Glutamatergic neuron (in vitro differentiated cells): ENCODE results near the gene TMC3. TPM values are rescaled to one million over a fixed set of nuclear protein-coding genes. Genes with fewer than 3 reads are reported as not detected.
A peak's percentile ranks its signal among the peaks of the same experiment; 100 is the strongest.

ENCODE experiments used
- DNase-seq: peaks from one replicate; pipeline ENCODE4 v3.0.0; 2022
- H3K27ac Mint-ChIP-seq: one replicate; pipeline ENCODE4 v1.8.0; 2020; ENCODE audit warnings: mild to moderate bottlenecking, mixed read lengths, inconsistent platforms; ENCODE audit not compliant: unreplicated experiment
- H3K27me3 Mint-ChIP-seq: one replicate; pipeline ENCODE4 v1.8.0; 2020; ENCODE audit warnings: mild to moderate bottlenecking, moderate library complexity, mixed read lengths, inconsistent platforms; ENCODE audit not compliant: unreplicated experiment
- H3K36me3 Mint-ChIP-seq: one replicate; pipeline ENCODE4 v1.8.0; 2020; ENCODE audit warnings: mild to moderate bottlenecking, mixed read lengths, inconsistent platforms; ENCODE audit not compliant: unreplicated experiment
- H3K4me1 Mint-ChIP-seq: one replicate; pipeline ENCODE4 v1.8.0; 2020; ENCODE audit warnings: mild to moderate bottlenecking, low read depth, mixed read lengths, inconsistent platforms; ENCODE audit not compliant: unreplicated experiment
- H3K4me3 Mint-ChIP-seq: one replicate; pipeline ENCODE4 v1.8.0; 2020; ENCODE audit warnings: mild to moderate bottlenecking, mixed read lengths, inconsistent platforms; ENCODE audit not compliant: unreplicated experiment
- H3K9me3 Mint-ChIP-seq: one replicate; pipeline ENCODE4 v1.8.0; 2020; ENCODE audit warnings: mild to moderate bottlenecking, moderate library complexity, mixed read lengths, inconsistent platforms; ENCODE audit not compliant: unreplicated experiment
- CTCF ChIP-seq: fragments of 200-600 bp; sonication (generic); IDR thresholded peaks from one replicate; pipeline ENCODE4 v1.5.0; 2021; ENCODE audit not compliant: partially characterized antibody, unreplicated experiment
- total RNA-seq: library from RNA; stranded (reverse); fragmentation: NEBNext Ultra II Directional; extraction: Animal tissue kit (Norgen Biotek cat#: 25700); gene quantifications from one replicate; pipeline ENCODE4 v1.2.1, GENCODE V29; 2021; ENCODE audit not compliant: unreplicated experiment

Gene TMC3
- total RNA-seq, 1 donor from 2014 or later, result not detected

DNA sequence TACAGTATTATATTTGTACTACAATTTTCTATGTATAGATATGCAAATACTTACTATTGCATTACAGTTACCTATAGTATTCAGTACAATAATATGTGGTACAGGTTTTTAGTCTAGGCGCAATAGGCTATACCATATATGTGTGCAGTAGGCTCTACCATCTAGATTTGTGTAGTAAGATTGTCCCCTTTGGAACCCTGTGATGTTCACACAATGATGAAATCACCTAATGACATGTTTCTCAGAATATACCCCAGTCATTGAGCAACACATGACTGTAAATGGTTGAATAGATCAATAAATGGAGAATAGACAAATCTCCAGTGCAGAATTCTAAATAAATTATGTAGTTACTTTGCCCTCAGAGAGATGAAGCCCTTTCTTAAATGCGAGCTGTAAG is 17.6 kb upstream of the TMC3 start:
- no peaks in the 10 kb centered on the region for H3K36me3 Mint-ChIP-seq
- no peak overlapping the region for H3K27ac Mint-ChIP-seq
- H3K4me3 Mint-ChIP-seq, result no peak overlapping the region
- DNase-seq, result no peak
- H3K4me1 Mint-ChIP-seq, result peaks cover 17% of the 10 kb centered on the region
- TF ChIP-seq CTCF, result no peak
- H3K27me3 Mint-ChIP-seq, result no peaks in the 10 kb centered on the region
- H3K9me3 Mint-ChIP-seq, result no peaks in the 10 kb centered on the region

DNA sequence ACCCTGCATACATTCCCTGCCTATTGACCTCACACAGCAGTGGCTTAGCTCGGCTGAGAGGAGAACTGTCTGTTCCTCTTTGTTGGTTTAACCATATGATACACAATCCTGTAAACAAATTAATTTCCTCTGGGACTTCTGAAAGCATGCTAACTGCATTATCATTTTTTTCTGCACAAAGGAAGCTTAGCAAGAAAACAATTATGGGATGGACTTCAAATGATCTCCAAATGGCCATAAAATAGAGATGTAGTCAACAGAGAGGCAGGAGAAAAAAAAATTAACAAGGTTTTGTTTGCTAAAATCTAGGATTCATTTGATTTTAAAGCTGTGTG is 14.4 kb upstream of the TMC3 start:
- Mint-ChIP-seq H3K9me3 (no peaks in the 10 kb centered on the region), H3K36me3 (no peaks in the 10 kb centered on the region), H3K4me3 (no peak overlapping the region), H3K27me3 (no peaks in the 10 kb centered on the region), H3K4me1 (peaks cover 20% of the 10 kb centered on the region), H3K27ac (peak overlapping the region; percentile 87)
- TF ChIP-seq CTCF, result no peak
- DNase-seq, result no peak

- Mint-ChIP-seq H3K27me3 (no peaks in the 10 kb centered on the region), H3K4me1 (peaks cover 20% of the 10 kb centered on the region), H3K27ac (peak overlapping the region; percentile 87), H3K4me3 (peak overlapping the region; percentile 13), H3K9me3 (no peaks in the 10 kb centered on the region), H3K36me3 (no peaks in the 10 kb centered on the region)
- TF ChIP-seq CTCF, result no peak
- DNase-seq, result no peak
Measured at GRCh38 chr15:81387621-81388435, 13.8 kb upstream of the TMC3 start.

DNA sequence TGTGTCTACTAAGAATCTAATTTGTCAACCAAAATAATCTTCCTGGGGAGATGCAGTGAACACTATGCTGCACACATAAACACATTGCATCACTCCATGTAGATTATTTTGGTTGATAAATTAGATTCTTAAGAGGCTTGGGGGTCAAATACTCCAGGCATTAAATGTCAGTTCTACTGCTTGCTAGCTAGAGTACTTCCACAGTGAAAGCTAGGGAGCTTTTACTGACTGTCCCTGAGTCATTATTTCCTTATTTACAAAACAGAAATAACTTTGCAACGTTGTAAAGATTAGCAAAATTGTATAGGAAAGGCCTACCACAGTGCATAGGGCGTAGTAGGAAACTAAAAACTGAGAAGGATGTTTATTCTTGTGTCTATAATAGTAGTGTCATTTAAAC is 12.9 kb upstream of the TMC3 start:
- H3K4me1 Mint-ChIP-seq, result peaks cover 20% of the 10 kb centered on the region
- no peak for TF ChIP-seq CTCF
- H3K4me3 Mint-ChIP-seq, result no peak overlapping the region
- DNase-seq, result no peak
- no peaks in the 10 kb centered on the region for H3K36me3 Mint-ChIP-seq
- H3K27ac Mint-ChIP-seq, result no peak overlapping the region
- no peaks in the 10 kb centered on the region for H3K27me3 Mint-ChIP-seq
- H3K9me3 Mint-ChIP-seq, result no peaks in the 10 kb centered on the region

GRCh38 chr15:81385721-81386076 is 11.7 kb upstream of the TMC3 start:
- H3K4me3 Mint-ChIP-seq, result no peak overlapping the region

More at GRCh38 chr15:81385721-81386076, 11.7 kb upstream of the TMC3 start:
- Mint-ChIP-seq H3K36me3 (no peaks in the 10 kb centered on the region), H3K27ac (no peak overlapping the region), H3K4me1 (peaks cover 25% of the 10 kb centered on the region), H3K9me3 (no peaks in the 10 kb centered on the region), H3K27me3 (peaks cover 1% of the 10 kb centered on the region)
- no peak for TF ChIP-seq CTCF
- DNase-seq, result no peak
